Hepatocyte (in vitro differentiated cells): ENCODE results near the gene SLC25A48. TPM values are rescaled to one million over a fixed set of nuclear protein-coding genes. Genes with fewer than 3 reads are reported as not detected.

Source experiments
- DNase-seq: peaks from one replicate; pipeline ENCODE4 v3.0.0-alpha.2; 2016; ENCODE audit warnings: low spot score
- H2AFZ ChIP-seq: fragments of 200-600 bp; sonication (generic); 2 replicates; pipeline ENCODE4 v1.6.0; 2016; ENCODE audit warnings: antibody characterized with exemption, mild to moderate bottlenecking
- H3K27ac ChIP-seq: fragments of 200-600 bp; sonication (generic); 2 replicates; pipeline ENCODE4 v1.5.1; 2016; ENCODE audit warnings: mild to moderate bottlenecking
- H3K27me3 ChIP-seq: fragments of 200-600 bp; sonication (generic); 2 replicates; pipeline ENCODE4 v1.6.1; 2016
- H3K36me3 ChIP-seq: fragments of 200-600 bp; sonication (generic); replicated peaks from 2 replicates; pipeline ENCODE4 v1.5.1; 2016; ENCODE audit warnings: low read depth; ENCODE audit not compliant: insufficient read depth
- H3K4me1 ChIP-seq: fragments of 200-600 bp; sonication (generic); 2 replicates; pipeline ENCODE4 v1.5.1; 2016; ENCODE audit warnings: mild to moderate bottlenecking, moderate library complexity; ENCODE audit not compliant: insufficient read depth
- H3K4me2 ChIP-seq: fragments of 200-600 bp; sonication (generic); 2 replicates; pipeline ENCODE4 v1.6.0; 2016
- H3K4me3 ChIP-seq: fragments of 200-600 bp; sonication (generic); 2 replicates; pipeline ENCODE4 v1.5.1; 2016; ENCODE audit warnings: mild to moderate bottlenecking
- H3K79me2 ChIP-seq: fragments of 200-600 bp; sonication (generic); 2 replicates; pipeline ENCODE4 v1.6.0; 2017; ENCODE audit warnings: mild to moderate bottlenecking
- H3K9me2 ChIP-seq: fragments of 200-600 bp; sonication (generic); replicated peaks from 2 replicates; pipeline ENCODE4 v1.6.0; 2017; ENCODE audit warnings: mild to moderate bottlenecking; ENCODE audit not compliant: insufficient read depth
- H3K9me3 ChIP-seq: fragments of 200-600 bp; sonication (generic); 2 replicates; pipeline ENCODE4 v1.5.1; 2016; ENCODE audit warnings: low read depth, mild to moderate bottlenecking
- H4K20me1 ChIP-seq: fragments of 200-600 bp; sonication (generic); 2 replicates; pipeline ENCODE4 v1.6.0; 2016; ENCODE audit warnings: mild to moderate bottlenecking; ENCODE audit not compliant: insufficient read depth, poor library complexity, severe bottlenecking
- CTCF ChIP-seq: fragments of 200-600 bp; sonication (generic); IDR thresholded peaks from 2 replicates; pipeline ENCODE4 v1.5.1; 2016; ENCODE audit warnings: antibody characterized with exemption, mild to moderate bottlenecking; ENCODE audit not compliant: poor library complexity
- EZH2 ChIP-seq: fragments of 200-600 bp; sonication (generic); IDR thresholded peaks from 2 replicates; pipeline ENCODE4 v1.6.1; 2016; ENCODE audit warnings: antibody characterized with exemption, mild to moderate bottlenecking, borderline replicate concordance
- EZH2phosphoT487 ChIP-seq: fragments of 200-600 bp; sonication (generic); IDR thresholded peaks from one replicate; pipeline ENCODE4 v1.6.1; 2018; ENCODE audit warnings: antibody characterized with exemption, mild to moderate bottlenecking, low read depth, moderate library complexity; ENCODE audit not compliant: unreplicated experiment, severe bottlenecking
- whole genome bisulfite sequencing: methylation state at CpG from one replicate; pipeline ENCODE4 v1.1.6; 2016; ENCODE audit warnings: low lambda C conversion rate; ENCODE audit errors: missing lambda C conversion rate; 5-methylcytosine and 5-hydroxymethylcytosine counted together
- polyA plus RNA-seq: library from polyadenylated mRNA; unstranded; fragments of >200 nt; fragmentation: Nextera tagmentation; extraction: Ambion mirVana; gene quantifications from 2 replicates; pipeline ENCODE4 v1.2.1, GENCODE V29; 2016
- total RNA-seq: library from RNA; depleted of rRNA; stranded (reverse); fragments of >200 nt; gene quantifications from 2 replicates; pipeline ENCODE4 v1.2.3, GENCODE V29; 2014

The SLC25A48 gene
- total and polyA plus RNA-seq, 2 experiments from 2014 or later = 0.79 to 1.0 TPM

GRCh38 chr5:135868681-135869080 is 34.2 kb downstream of the SLC25A48 start:
- no peak overlapping the region for H2AFZ ChIP-seq
- H4K20me1 ChIP-seq = no peaks in the 10 kb centered on the region
- DNase-seq = no peak
- no peaks in the 10 kb centered on the region for H3K79me2 ChIP-seq
- H3K4me2 ChIP-seq = no peak overlapping the region
- no peak for TF ChIP-seq EZH2phosphoT487
- TF ChIP-seq EZH2 = no peak
- TF ChIP-seq CTCF = no peak
- no peak overlapping the region for H3K27ac ChIP-seq
- H3K27me3 ChIP-seq = no peaks in the 10 kb centered on the region
- H3K4me1 ChIP-seq = no peaks in the 10 kb centered on the region
- no peaks in the 10 kb centered on the region for H3K36me3 ChIP-seq
- no peaks in the 10 kb centered on the region for H3K9me2 ChIP-seq
- H3K4me3 ChIP-seq = no peak overlapping the region
- no peaks in the 10 kb centered on the region for H3K9me3 ChIP-seq
- WGBS = 81% methylated on average over 2 of the region's 2 CpGs

- no peaks in the 10 kb centered on the region for H4K20me1 ChIP-seq
- no peak overlapping the region for H2AFZ ChIP-seq
- H3K9me2 ChIP-seq = no peaks in the 10 kb centered on the region
- DNase-seq = peak; percentile 28
- 63% methylated on average over 2 of the region's 2 CpGs for WGBS
- no peaks in the 10 kb centered on the region for H3K36me3 ChIP-seq
- no peak for TF ChIP-seq EZH2
- H3K27ac ChIP-seq = peak overlapping the region; percentile 72
- no peaks in the 10 kb centered on the region for H3K27me3 ChIP-seq
- no peaks in the 10 kb centered on the region for H3K9me3 ChIP-seq
- H3K4me1 ChIP-seq = no peaks in the 10 kb centered on the region
- H3K4me2 ChIP-seq = peak overlapping the region; percentile 17
- no peaks in the 10 kb centered on the region for H3K79me2 ChIP-seq
- H3K4me3 ChIP-seq = no peak overlapping the region
Measured at GRCh38 chr5:135869276-135869675, 34.8 kb downstream of the SLC25A48 start.

- H3K79me2 ChIP-seq = no peaks in the 10 kb centered on the region
- TF ChIP-seq EZH2phosphoT487 (no peak), EZH2 (no peak), CTCF (no peak)
- no peaks in the 10 kb centered on the region for H4K20me1 ChIP-seq
- H3K9me3 ChIP-seq = no peaks in the 10 kb centered on the region
- no peaks in the 10 kb centered on the region for H3K36me3 ChIP-seq
- H3K4me3 ChIP-seq = no peak overlapping the region
- no peaks in the 10 kb centered on the region for H3K9me2 ChIP-seq
- H3K27ac ChIP-seq = peak overlapping the region; percentile 72
- WGBS = 78% methylated on average over 3 of the region's 3 CpGs
- H3K27me3 ChIP-seq = no peaks in the 10 kb centered on the region
- H3K4me1 ChIP-seq = no peaks in the 10 kb centered on the region
- no peak for DNase-seq
- H3K4me2 ChIP-seq = peak overlapping the region; percentile 17
- no peak overlapping the region for H2AFZ ChIP-seq
Measured at GRCh38 chr5:135869935-135870334, 35.5 kb downstream of the SLC25A48 start.

DNA sequence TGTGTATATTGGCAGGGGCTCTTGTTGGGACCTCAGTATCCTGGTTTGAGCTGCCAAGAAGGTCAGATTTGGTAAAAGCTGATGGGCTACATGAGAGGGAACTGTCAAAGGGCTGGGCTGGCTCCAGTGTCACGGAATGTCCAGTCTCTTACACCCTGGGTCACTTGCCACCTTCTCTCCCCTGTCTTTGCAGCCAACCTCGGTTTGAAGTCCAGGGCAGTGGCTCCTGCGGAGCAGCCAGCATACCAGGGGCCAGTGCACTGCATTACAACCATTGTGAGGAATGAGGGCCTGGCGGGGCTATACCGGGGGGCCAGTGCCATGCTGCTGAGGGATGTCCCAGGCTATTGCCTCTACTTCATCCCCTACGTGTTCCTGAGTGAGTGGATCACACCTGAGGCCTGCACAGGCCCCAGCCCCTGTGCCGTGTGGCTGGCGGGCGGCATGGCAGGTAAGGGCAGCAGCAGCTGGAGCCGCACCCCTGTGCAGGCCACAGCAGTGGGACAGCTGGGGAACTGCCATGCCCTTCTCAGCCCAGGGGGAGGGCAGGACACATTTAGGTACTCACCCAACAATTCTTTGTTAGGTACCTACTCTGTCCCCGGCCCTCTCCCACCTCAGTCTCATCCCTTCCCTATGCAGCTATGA is 36.9 kb downstream of the SLC25A48 start:
- no peaks in the 10 kb centered on the region for H3K36me3 ChIP-seq
- no peak overlapping the region for H2AFZ ChIP-seq
- no peaks in the 10 kb centered on the region for H3K9me2 ChIP-seq
- WGBS = 92% methylated on average over 11 of the region's 11 CpGs
- no peak overlapping the region for H3K4me2 ChIP-seq
- H3K27me3 ChIP-seq = no peaks in the 10 kb centered on the region
- no peaks in the 10 kb centered on the region for H3K79me2 ChIP-seq
- H4K20me1 ChIP-seq = no peaks in the 10 kb centered on the region
- no peak overlapping the region for H3K27ac ChIP-seq
- no peak overlapping the region for H3K4me3 ChIP-seq
- no peaks in the 10 kb centered on the region for H3K4me1 ChIP-seq
- no peak for DNase-seq
- H3K9me3 ChIP-seq = no peaks in the 10 kb centered on the region
- no peak for TF ChIP-seq EZH2
- TF ChIP-seq CTCF = no peak
- no peak for TF ChIP-seq EZH2phosphoT487
